Measurements from ENCODE around the gene LRGUK. TPM values are rescaled to one million over a fixed set of nuclear protein-coding genes. Genes with fewer than 3 reads are reported as not detected.

LRGUK gene
- total and polyA plus RNA-seq, 12 donors = 0.15 to 0.47 (median 0.22) TPM; not detected in 5

- Histone ChIP-seq H3K4me1 (no peaks in the 10 kb centered on the region), H3K27ac (no peak overlapping the region), H3K9me3 (peaks cover 0 to 3% (median 0%) of the 10 kb centered on the region in 11 donors), H3K36me3 (no peaks in the 10 kb centered on the region), H3K4me3 (no peak overlapping the region), H3K27me3 (no peaks in the 10 kb centered on the region)
- peak in 1 of 9 donors; percentile 20 for TF ChIP-seq CTCF (IDR thresholded peaks at IDR 0.05)
- ATAC-seq (no peak), DNase-seq (no peak)
- WGBS, 2 donors = 93 to 98% methylated on average over 3 of the region's 3 CpGs
- intact Hi-C loops (cut with DNase I) = no loop called here
Measured at GRCh38 chr7:134254311-134254710, 127.2 kb downstream of the LRGUK start.

- 78 to 82% methylated on average over 5 of the region's 5 CpGs for WGBS, 2 donors
- Histone ChIP-seq H3K27me3 (no peaks in the 10 kb centered on the region), H3K4me1 (no peaks in the 10 kb centered on the region), H3K36me3 (no peaks in the 10 kb centered on the region), H3K4me3 (no peak overlapping the region), H3K27ac (no peak overlapping the region), H3K9me3 (peaks cover 0 to 3% (median 0%) of the 10 kb centered on the region in 11 donors)
- no peak for ATAC-seq
- intact Hi-C loops (cut with DNase I) = no loop called here
- no peak for TF ChIP-seq CTCF (IDR thresholded peaks at IDR 0.05)
- DNase-seq = no peak
Measured at GRCh38 chr7:134255814-134256213, 128.7 kb downstream of the LRGUK start.

- Histone ChIP-seq H3K27ac (no peak overlapping the region), H3K4me3 (no peak overlapping the region), H3K36me3 (no peaks in the 10 kb centered on the region), H3K9me3 (peaks cover 0 to 18% (median 0%) of the 10 kb centered on the region in 11 donors), H3K27me3 (peaks cover 0 to 4% (median 0%) of the 10 kb centered on the region in 7 donors), H3K4me1 (no peaks in the 10 kb centered on the region)
- 89 to 91% methylated on average over 4 of the region's 4 CpGs for WGBS, 2 donors
- no peak for ATAC-seq
- intact Hi-C loops (cut with DNase I) = no loop called here
- no peak for TF ChIP-seq CTCF (IDR thresholded peaks at IDR 0.05)
- no peak for DNase-seq
Measured at GRCh38 chr7:134262322-134262721, 135.2 kb downstream of the LRGUK start.

- H3K27ac ChIP-seq = no peak overlapping the region
- intact Hi-C loops (cut with DNase I) = no loop called here
- 36 to 45% methylated on average over 5 of the region's 5 CpGs for WGBS, 2 donors
- no peaks in the 10 kb centered on the region for H3K9me3 ChIP-seq
- DNase-seq (no peak), ATAC-seq (no peak)
- H3K27me3 ChIP-seq = peaks cover 0 to 8% (median 3%) of the 10 kb centered on the region in 7 donors
- no peaks in the 10 kb centered on the region for H3K4me1 ChIP-seq
- no peak for TF ChIP-seq CTCF (IDR thresholded peaks at IDR 0.05)
- H3K36me3 ChIP-seq = no peaks in the 10 kb centered on the region
- H3K4me3 ChIP-seq = no peak overlapping the region
Measured at GRCh38 chr7:134276951-134277350, 149.8 kb downstream of the LRGUK start.
